ENCODE data around the gene TDRD3. TPM values are rescaled to one million over a fixed set of nuclear protein-coding genes. Genes with fewer than 3 reads are reported as not detected.

The TDRD3 gene
- total and polyA plus RNA-seq, 2 donors from 2014 or later = 14.9 to 42.2 TPM

GRCh38 chr13:60574735-60575134, 177.7 kb downstream of the TDRD3 start:
- Histone ChIP-seq H3K9me3 (ENCODE audit: control insufficient read depth in 2 of 3, insufficient read depth in 1 of 3, low read length in 3 of 3) (no peaks in the 10 kb centered on the region), H3K4me3 (ENCODE audit: low read length in 3 of 3) (no peak overlapping the region), H3K4me1 (ENCODE audit: control insufficient read depth in 2 of 3, insufficient read depth in 2 of 3, low read depth in 1 of 3, low read length in 3 of 3) (no peaks in the 10 kb centered on the region), H3K9ac (ENCODE audit: low read length in 3 of 3) (no peak overlapping the region), H3K36me3 (ENCODE audit: control insufficient read depth in 2 of 3, insufficient read depth in 3 of 3, low read length in 3 of 3) (no peaks in the 10 kb centered on the region), H3K27ac (ENCODE audit: low read depth in 2 of 2, low read length in 2 of 2) (no peak overlapping the region), H3K27me3 (ENCODE audit: control insufficient read depth, insufficient read depth, low read length) (no peaks in the 10 kb centered on the region)
- no peak for TF ChIP-seq CTCF (IDR thresholded peaks at IDR 0.05; ENCODE audit: borderline replicate concordance, extremely low read depth, insufficient read depth)
- FAIRE-seq (no peak), DNase-seq (no peak)
- intact Hi-C loops (cut with DNase I) = no loop called here

DNA sequence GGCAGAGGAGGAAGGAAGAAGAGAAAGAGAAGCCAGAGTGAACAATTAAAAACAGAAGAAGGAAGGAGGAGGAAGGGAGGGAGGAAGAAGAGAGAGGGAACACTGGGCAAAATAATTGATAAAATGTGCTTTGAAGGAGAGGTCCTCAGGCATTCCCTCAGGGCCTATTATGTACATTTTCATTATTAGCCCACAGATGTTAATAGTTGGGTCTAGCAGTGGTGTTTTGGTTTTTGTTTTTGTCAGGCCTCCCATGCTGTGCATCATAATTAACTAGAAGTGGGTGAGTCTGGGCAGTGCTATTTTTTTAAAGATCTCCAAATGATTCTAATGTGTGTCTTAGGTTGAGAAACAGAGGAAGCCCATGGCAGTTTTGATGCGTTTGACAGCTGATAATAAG, 178.1 kb downstream of the TDRD3 start:
- no peak for TF ChIP-seq CTCF (IDR thresholded peaks at IDR 0.05; ENCODE audit: borderline replicate concordance, extremely low read depth, insufficient read depth)
- intact Hi-C loops (cut with DNase I) = no loop called here
- Histone ChIP-seq H3K27me3 (ENCODE audit: control insufficient read depth, insufficient read depth, low read length) (no peaks in the 10 kb centered on the region), H3K9ac (ENCODE audit: low read length in 3 of 3) (no peak overlapping the region), H3K4me3 (ENCODE audit: low read length in 3 of 3) (no peak overlapping the region), H3K36me3 (ENCODE audit: control insufficient read depth in 2 of 3, insufficient read depth in 3 of 3, low read length in 3 of 3) (no peaks in the 10 kb centered on the region), H3K9me3 (ENCODE audit: control insufficient read depth in 2 of 3, insufficient read depth in 1 of 3, low read length in 3 of 3) (no peaks in the 10 kb centered on the region), H3K4me1 (ENCODE audit: control insufficient read depth in 2 of 3, insufficient read depth in 2 of 3, low read depth in 1 of 3, low read length in 3 of 3) (no peaks in the 10 kb centered on the region), H3K27ac (ENCODE audit: low read depth in 2 of 2, low read length in 2 of 2) (no peak overlapping the region)
- DNase-seq (no peak), FAIRE-seq (no peak)

GRCh38 chr13:60577761-60578160, 180.7 kb downstream of the TDRD3 start:
- intact Hi-C loops (cut with DNase I) = no loop called here
- Histone ChIP-seq H3K9ac (ENCODE audit: low read length in 3 of 3) (no peak overlapping the region), H3K4me3 (ENCODE audit: low read length in 3 of 3) (no peak overlapping the region), H3K36me3 (ENCODE audit: control insufficient read depth in 2 of 3, insufficient read depth in 3 of 3, low read length in 3 of 3) (no peaks in the 10 kb centered on the region), H3K27ac (ENCODE audit: low read depth in 2 of 2, low read length in 2 of 2) (no peak overlapping the region), H3K27me3 (ENCODE audit: control insufficient read depth, insufficient read depth, low read length) (no peaks in the 10 kb centered on the region), H3K9me3 (ENCODE audit: control insufficient read depth in 2 of 3, insufficient read depth in 1 of 3, low read length in 3 of 3) (no peaks in the 10 kb centered on the region), H3K4me1 (ENCODE audit: control insufficient read depth in 2 of 3, insufficient read depth in 2 of 3, low read depth in 1 of 3, low read length in 3 of 3) (no peaks in the 10 kb centered on the region)
- FAIRE-seq (no peak), DNase-seq (no peak)
- TF ChIP-seq CTCF (IDR thresholded peaks at IDR 0.05; ENCODE audit: borderline replicate concordance, extremely low read depth, insufficient read depth) = no peak

DNA sequence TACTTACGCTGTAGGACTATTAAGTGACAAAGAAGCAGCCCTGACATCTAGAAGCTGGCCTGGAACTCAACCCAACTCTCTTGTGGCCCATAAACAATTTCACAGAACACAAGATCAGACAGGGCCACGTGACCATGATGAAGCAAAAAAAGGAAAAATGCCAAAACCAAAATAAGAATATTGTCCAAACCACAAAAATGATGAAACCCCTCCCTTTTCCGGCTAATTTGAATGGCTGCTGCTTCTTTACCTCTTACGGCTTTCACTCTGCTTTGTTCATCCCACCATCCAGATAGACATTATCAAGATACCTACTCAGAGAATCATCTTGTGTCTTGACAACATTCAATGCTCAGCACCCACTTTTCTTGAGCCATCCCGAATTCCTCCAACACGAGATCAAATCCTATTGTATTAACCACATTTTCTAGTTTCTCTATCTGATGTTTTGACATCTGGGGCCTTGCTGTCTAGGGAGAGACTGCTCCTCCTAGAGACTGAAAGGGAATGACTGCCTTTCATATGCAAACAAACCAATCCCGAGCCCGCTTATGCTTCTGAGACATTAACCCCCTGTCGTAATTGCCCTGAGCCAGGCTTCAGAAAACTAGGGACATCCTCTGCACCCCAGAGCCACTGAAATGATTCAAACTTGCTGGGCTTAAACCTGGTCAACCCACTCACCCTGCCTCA, 186.3 kb downstream of the TDRD3 start:
- TF ChIP-seq CTCF (IDR thresholded peaks at IDR 0.05; ENCODE audit: borderline replicate concordance, extremely low read depth, insufficient read depth) = no peak
- Histone ChIP-seq H3K36me3 (ENCODE audit: control insufficient read depth in 2 of 3, insufficient read depth in 3 of 3, low read length in 3 of 3) (no peaks in the 10 kb centered on the region), H3K27me3 (ENCODE audit: control insufficient read depth, insufficient read depth, low read length) (no peaks in the 10 kb centered on the region), H3K27ac (ENCODE audit: low read depth in 2 of 2, low read length in 2 of 2) (peak overlapping the region in 1 of 2 donors; percentile 2), H3K9ac (ENCODE audit: low read length in 3 of 3) (no peak overlapping the region), H3K4me3 (ENCODE audit: low read length in 3 of 3) (no peak overlapping the region), H3K9me3 (ENCODE audit: control insufficient read depth in 2 of 3, insufficient read depth in 1 of 3, low read length in 3 of 3) (no peaks in the 10 kb centered on the region), H3K4me1 (ENCODE audit: control insufficient read depth in 2 of 3, insufficient read depth in 2 of 3, low read depth in 1 of 3, low read length in 3 of 3) (no peaks in the 10 kb centered on the region)
- DNase-seq (no peak), FAIRE-seq (no peak)
- intact Hi-C loops (cut with DNase I) = no loop called here

All from kidney (tissue), 14 donors.